A549 (cell line): ENCODE results near the gene DMBT1. TPM values are rescaled to one million over a fixed set of nuclear protein-coding genes. Genes with fewer than 3 reads are reported as not detected.

Source experiments
- ATAC-seq, 2 experiments: fragments of 200-7000 bp in 1 of 2; fragments of >200 bp in 1 of 2; cut with Nextera tagmentation in 1 of 2; cut with Tn5 transposase in 1 of 2; 3 replicates each; pipeline versions ENCODE4 v1.8.0 to v1.9.1; 2018 to 2020; ENCODE audit warnings: mild to moderate bottlenecking in 1 of 2, moderate library complexity in 1 of 2
- CTCF ChIA-PET: fragments of 300-600 bp; sonication (Branson Sonifier 250); formaldehyde crosslinking; extraction: SDS; loops from one replicate; lab custom pipeline; 2021; ENCODE audit warnings: antibody characterized with exemption, inconsistent platforms; lab: Yijun Ruan, JAX
- POLR2A ChIA-PET: fragments of 350-600 bp; formaldehyde crosslinking; extraction: SDS; loops from one replicate; lab custom pipeline; 2021; ENCODE audit warnings: antibody characterized with exemption, inconsistent platforms; lab: Yijun Ruan, JAX
- DNase-seq, 2 experiments: peaks; one replicate each; pipeline versions ENCODE4 v3.0.0 to v3.0.0-alpha.2; 2011 to 2016; ENCODE audit warnings: low read depth in 1 of 2, low spot score in 1 of 2
- FAIRE-seq: peaks from 2 replicates; lab custom pipeline; 2011; peaks lifted over from hg19 to GRCh38; lab: Jason Lieb, UNC
- H3K27ac ChIP-seq, 2 experiments: fragments of >200 bp; sonication (Bioruptor Twin); formaldehyde crosslinking; 3 replicates each; pipeline ENCODE4 v1.5.1; 2016 to 2017
- H3K4me1 ChIP-seq: fragments of >200 bp; sonication (Bioruptor Twin); formaldehyde crosslinking; 3 replicates; pipeline ENCODE4 v1.6.1; 2016
- H3K4me2 ChIP-seq: fragments of >200 bp; sonication (Bioruptor Twin); formaldehyde crosslinking; 3 replicates; pipeline ENCODE4 v1.6.1; 2016
- H3K4me3 ChIP-seq: fragments of >200 bp; sonication (Bioruptor Twin); formaldehyde crosslinking; 3 replicates; pipeline ENCODE4 v1.5.1; 2016
- H3K9me3 ChIP-seq: fragments of >200 bp; sonication (Bioruptor Twin); formaldehyde crosslinking; 3 replicates; pipeline ENCODE4 v1.6.1; 2016
- BHLHE40 ChIP-seq: IDR thresholded peaks from 2 replicates; pipeline ENCODE4 v1.6.1; 2012; ENCODE audit warnings: low read depth, low read length, inconsistent platforms
- CBX8 ChIP-seq: fragments of 200-600 bp; sonication (generic); IDR thresholded peaks from 2 replicates; pipeline ENCODE4 v1.6.1; 2016
- EHF ChIP-seq: fragments of 250-450 bp; sonication (Bioruptor Pico); IDR thresholded peaks from 2 replicates; pipeline ENCODE4 v1.5.0; 2020; ENCODE audit warnings: mild to moderate bottlenecking
- EHMT2 ChIP-seq: fragments of 200-600 bp; sonication (generic); IDR thresholded peaks from 2 replicates; pipeline ENCODE4 v1.6.1; 2016; ENCODE audit warnings: antibody characterized with exemption, low read depth, mild to moderate bottlenecking, moderate library complexity
- ESRRA ChIP-seq: fragments of 150-350 bp; IDR thresholded peaks from 2 replicates; pipeline ENCODE4 v1.6.1; 2014; ENCODE audit warnings: mild to moderate bottlenecking, low read length, borderline replicate concordance
- FOSB ChIP-seq: fragments of 250-450 bp; sonication (Bioruptor Pico); IDR thresholded peaks from 2 replicates; pipeline ENCODE4 v1.5.0; 2020; ENCODE audit warnings: mild to moderate bottlenecking, moderate library complexity
- FOSL2 ChIP-seq, 2 experiments: fragments of 450-650 bp in 1 of 2; fragments of >200 bp in 1 of 2; sonication (Bioruptor Twin) in 1 of 2; formaldehyde crosslinking; IDR thresholded peaks; 2 replicates each; pipeline versions ENCODE4 v1.5.0 to v1.6.1; 2016 to 2020; ENCODE audit warnings: mild to moderate bottlenecking in 1 of 2, moderate library complexity in 1 of 2
- HOXB5 ChIP-seq: fragments of 250-450 bp; sonication (Bioruptor Pico); IDR thresholded peaks from 2 replicates; pipeline ENCODE4 v1.5.0; 2020; ENCODE audit warnings: mild to moderate bottlenecking, moderate library complexity
- JUN ChIP-seq, 2 experiments: fragments of >200 bp; sonication (Bioruptor Twin); formaldehyde crosslinking; IDR thresholded peaks; 2 replicates in 1 of 2; 3 replicates in 1 of 2; pipeline ENCODE4 v1.6.1; 2016 to 2017
- KDM1A ChIP-seq: fragments of 200-600 bp; sonication (generic); IDR thresholded peaks from 2 replicates; pipeline ENCODE4 v1.6.1; 2016; ENCODE audit warnings: low read depth, mild to moderate bottlenecking
- KDM5A ChIP-seq: fragments of 200-600 bp; sonication (generic); IDR thresholded peaks from 2 replicates; pipeline ENCODE4 v1.6.1; 2016; ENCODE audit warnings: antibody characterized with exemption, mild to moderate bottlenecking
- POLR2A ChIP-seq: IDR thresholded peaks from 2 replicates; pipeline ENCODE4 v1.6.1; 2012; ENCODE audit warnings: mild to moderate bottlenecking, low read length
- RAD21 ChIP-seq, 2 experiments: fragments of >200 bp in 1 of 2; sonication (Bioruptor Twin) in 1 of 2; formaldehyde crosslinking in 1 of 2; IDR thresholded peaks in 1 of 2; conservative IDR thresholded peaks in 1 of 2; 2 replicates in 1 of 2; 3 replicates in 1 of 2; pipeline ENCODE4 v1.6.1; 2012 to 2018; ENCODE audit warnings: inconsistent platforms in 1 of 2
- RFX5 ChIP-seq: fragments of 450-650 bp; IDR thresholded peaks from 2 replicates; pipeline ENCODE4 v1.7.1; 2014; ENCODE audit warnings: antibody characterized with exemption, mild to moderate bottlenecking, moderate library complexity
- RNF2 ChIP-seq: fragments of 200-600 bp; sonication (generic); IDR thresholded peaks from 2 replicates; pipeline ENCODE4 v1.6.1; 2016; ENCODE audit warnings: low read depth, mild to moderate bottlenecking, antibody characterized with exemption, moderate library complexity, borderline replicate concordance
- SREBF2 ChIP-seq: fragments of 450-650 bp; IDR thresholded peaks from 2 replicates; pipeline ENCODE4 v1.6.1; 2014; ENCODE audit warnings: mild to moderate bottlenecking, moderate library complexity
- ZFP36 ChIP-seq: fragments of 450-650 bp; IDR thresholded peaks from 2 replicates; pipeline ENCODE4 v1.6.1; 2014; ENCODE audit warnings: borderline replicate concordance; ENCODE audit not compliant: partially characterized antibody
- ZSCAN20 ChIP-seq: fragments of 250-450 bp; sonication (Bioruptor Pico); IDR thresholded peaks from 2 replicates; pipeline ENCODE4 v1.8.0; 2022; ENCODE audit warnings: mild to moderate bottlenecking, moderate library complexity
- WGBS: methylation state at CpG from one replicate; pipeline ENCODE4 v1.1.6; 2017; ENCODE audit errors: missing lambda C conversion rate; 5-methylcytosine and 5-hydroxymethylcytosine counted together
- polyA plus RNA-seq, 4 experiments: library from polyadenylated mRNA; depleted of rRNA in 3 of 4; stranded (reverse); fragments of >200 nt; fragmentation: RNase III in 1 of 4; extraction: RNeasy Plus Mini Kit Qiagen cat#74134 plus additional on column Dnase treatment in 1 of 4; gene quantifications; 2 replicates in 3 of 4; 3 replicates in 1 of 4; pipeline ENCODE4 v1.2.3, GENCODE V29; 2011 to 2017
- TF ChIP-seq, protein P1 (sequence below): fragments of >200 bp; sonication (Bioruptor Twin); formaldehyde crosslinking; IDR thresholded peaks from 2 replicates; pipeline ENCODE4 v1.6.1; 2016
- TF ChIP-seq, protein P2 (sequence below): fragments of 250-450 bp; sonication (Bioruptor Pico); IDR thresholded peaks from 2 replicates; pipeline ENCODE4 v1.5.0; 2021; ENCODE audit warnings: mild to moderate bottlenecking, moderate library complexity, borderline replicate concordance
- TF ChIP-seq, protein P3 (sequence below): IDR thresholded peaks from 2 replicates; pipeline ENCODE4 v1.6.1; 2012
- TF ChIP-seq, protein P4 (sequence below): fragments of 450-650 bp; IDR thresholded peaks from 2 replicates; pipeline ENCODE4 v1.6.1; 2014; ENCODE audit warnings: antibody characterized with exemption

Gene DMBT1
- polyA plus RNA-seq, 2 of the 4 experiments (the other 2 are of a cell fraction) = 0.01 to 0.03 TPM

DNA sequence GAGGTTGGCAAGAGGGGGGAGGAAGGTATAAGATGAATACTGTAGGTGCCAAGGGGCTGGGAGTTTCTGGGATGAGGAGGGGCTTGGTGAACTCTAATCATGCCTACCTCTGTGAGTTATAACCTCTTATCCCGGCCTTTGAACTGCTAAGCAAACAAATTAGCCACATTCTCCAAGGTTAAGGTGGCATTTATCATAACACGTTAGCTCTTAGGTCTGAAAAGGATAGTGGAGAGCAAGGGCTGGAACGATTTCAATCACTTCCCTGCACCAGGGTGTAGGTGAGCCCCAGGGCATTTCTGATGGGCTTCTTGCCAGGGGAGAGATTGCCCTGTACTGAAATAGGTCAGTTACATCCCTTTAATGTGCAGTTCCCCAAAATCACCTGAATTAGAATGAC, 28.6 kb upstream of the DMBT1 start:
- Histone ChIP-seq H3K27ac (no peak overlapping the region), H3K4me3 (no peak overlapping the region), H3K9me3 (0 out of 3 replicates have a peak, but pooled peaks cover 4% of the 10 kb centered on the region), H3K4me2 (peak overlapping the region; percentile 21; the same call in 1 of the 3 replicates), H3K4me1 (peaks cover 7% of the 10 kb centered on the region; the same call in 1 of the 3 replicates)
- DNase-seq = no peak
- ChIA-PET POLR2A (no interaction called here), CTCF (no interaction called here)
- FAIRE-seq = no peak
- WGBS = 4% methylated on average over 3 of the region's 3 CpGs
- TF ChIP-seq RNF2 (no peak), RAD21 (conservative IDR thresholded peaks at IDR 0.05 in 1 of 2, IDR thresholded peaks at IDR 0.05 in 1 of 2) (no peak), ESRRA (no peak), JUN (IDR thresholded peaks at IDR 0.05) (no peak), KDM1A (no peak), FOSB (no peak)
- TF ChIP-seq, protein P1, sequence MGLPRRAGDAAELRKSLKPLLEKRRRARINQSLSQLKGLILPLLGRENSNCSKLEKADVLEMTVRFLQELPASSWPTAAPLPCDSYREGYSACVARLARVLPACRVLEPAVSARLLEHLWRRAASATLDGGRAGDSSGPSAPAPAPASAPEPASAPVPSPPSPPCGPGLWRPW = no peak
- TF ChIP-seq, protein P2, sequence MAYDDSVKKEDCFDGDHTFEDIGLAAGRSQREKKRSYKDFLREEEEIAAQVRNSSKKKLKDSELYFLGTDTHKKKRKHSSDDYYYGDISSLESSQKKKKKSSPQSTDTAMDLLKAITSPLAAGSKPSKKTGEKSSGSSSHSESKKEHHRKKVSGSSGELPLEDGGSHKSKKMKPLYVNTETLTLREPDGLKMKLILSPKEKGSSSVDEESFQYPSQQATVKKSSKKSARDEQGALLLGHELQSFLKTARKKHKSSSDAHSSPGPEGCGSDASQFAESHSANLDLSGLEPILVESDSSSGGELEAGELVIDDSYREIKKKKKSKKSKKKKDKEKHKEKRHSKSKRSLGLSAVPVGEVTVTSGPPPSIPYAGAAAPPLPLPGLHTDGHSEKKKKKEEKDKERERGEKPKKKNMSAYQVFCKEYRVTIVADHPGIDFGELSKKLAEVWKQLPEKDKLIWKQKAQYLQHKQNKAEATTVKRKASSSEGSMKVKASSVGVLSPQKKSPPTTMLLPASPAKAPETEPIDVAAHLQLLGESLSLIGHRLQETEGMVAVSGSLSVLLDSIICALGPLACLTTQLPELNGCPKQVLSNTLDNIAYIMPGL = no peak
- ATAC-seq = no peak

DNA sequence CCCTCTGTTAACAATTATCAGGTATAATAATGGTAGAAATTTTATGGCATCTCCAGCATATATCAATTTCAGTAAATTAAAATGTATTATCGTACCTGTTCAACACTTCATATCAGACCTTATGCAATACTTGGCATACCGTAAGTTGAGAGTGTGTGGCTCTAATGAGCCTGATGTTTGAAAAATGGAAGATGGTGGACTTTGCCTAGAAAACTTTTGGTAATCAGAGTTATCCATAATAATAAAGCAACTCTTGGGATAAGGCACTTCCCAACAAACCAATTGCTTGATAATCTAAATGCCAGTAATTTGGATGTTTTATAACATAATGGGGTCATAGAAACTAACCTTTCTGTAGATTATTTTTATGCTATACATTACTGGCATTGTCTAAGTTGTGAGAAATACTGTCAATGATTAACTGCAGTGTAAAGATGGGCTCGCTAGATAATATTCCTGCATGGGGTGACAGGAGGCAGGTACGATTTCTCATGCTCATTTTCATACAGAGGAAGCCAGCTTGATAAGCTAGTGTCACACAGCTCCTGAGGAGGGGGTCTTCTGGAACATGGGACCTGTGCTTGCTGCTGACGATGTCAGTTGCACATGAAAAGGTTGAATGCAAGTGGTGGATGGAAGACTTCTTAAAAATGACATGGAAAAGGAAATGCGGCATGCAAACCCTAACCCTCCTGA, 27.8 kb upstream of the DMBT1 start:
- 35% methylated on average over 6 of the region's 6 CpGs for WGBS
- FAIRE-seq (no peak), ATAC-seq (no peak), DNase-seq (no peak)
- H3K4me2 ChIP-seq = no peak overlapping the region
- H3K27ac ChIP-seq = no peak overlapping the region
- no peak for TF ChIP-seq CBX8
- TF ChIP-seq SREBF2 = no peak
- TF ChIP-seq, all 56 proteins: peak for 0
- Histone ChIP-seq H3K9me3 (peaks cover 9% of the 10 kb centered on the region; the same call in 2 of the 3 replicates), H3K4me3 (no peak overlapping the region), H3K4me1 (peaks cover 7% of the 10 kb centered on the region; the same call in 1 of the 3 replicates)
- ChIA-PET CTCF (interaction anchor here (1.0 kb wide), 1 partner anchor 33 kb away, joined by 4 read pairs; no protein-coding TSS in a partner anchor), POLR2A (interaction anchor here (0.6 kb wide), 1 partner anchor 20 kb away, joined by 3 read pairs; no protein-coding TSS in a partner anchor)

DNA sequence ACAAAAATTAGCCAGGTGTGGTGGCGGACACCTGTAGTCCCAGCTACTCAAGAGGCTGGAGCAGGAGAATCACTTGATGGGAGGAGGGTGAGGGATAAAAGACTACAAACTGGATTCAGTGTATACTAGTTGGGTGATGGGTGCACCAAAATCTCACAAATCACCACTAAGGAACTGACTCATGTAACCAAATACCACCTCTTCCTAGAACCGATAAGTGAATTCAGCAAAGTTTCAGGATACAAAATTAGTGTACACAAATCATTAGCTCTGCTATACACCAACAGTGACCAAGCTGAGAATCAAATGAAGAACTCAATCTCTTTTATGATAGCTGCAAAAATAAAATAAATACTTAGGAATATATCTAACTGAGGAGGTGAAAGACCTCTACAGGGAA, 23.0 kb upstream of the DMBT1 start:
- Histone ChIP-seq H3K9me3 (peaks cover 10% of the 10 kb centered on the region; the same call in 2 of the 3 replicates), H3K27ac (no peak overlapping the region)
- no peak for FAIRE-seq
- no peak for ATAC-seq
- POLR2A ChIA-PET = no interaction called here
- no peak for DNase-seq
- CTCF ChIA-PET = interaction anchor here (1.1 to 1.9 kb wide), 3 partner anchors 28 to 239 kb away, joined by 3 to 6 read pairs (median 3); no protein-coding TSS in a partner anchor
- TF ChIP-seq HOXB5 (CRISPR knock-in tag) (no peak), ZSCAN20 (no peak), EHF (CRISPR knock-in tag) (no peak), RFX5 (no peak), BHLHE40 (no peak), FOSL2 (IDR thresholded peaks at IDR 0.05) (no peak), FOSL2 (CRISPR knock-in tag; IDR thresholded peaks at IDR 0.05) (no peak), EHMT2 (no peak), POLR2A (no peak), ZFP36 (no peak), KDM5A (no peak)
- TF ChIP-seq, protein P3, sequence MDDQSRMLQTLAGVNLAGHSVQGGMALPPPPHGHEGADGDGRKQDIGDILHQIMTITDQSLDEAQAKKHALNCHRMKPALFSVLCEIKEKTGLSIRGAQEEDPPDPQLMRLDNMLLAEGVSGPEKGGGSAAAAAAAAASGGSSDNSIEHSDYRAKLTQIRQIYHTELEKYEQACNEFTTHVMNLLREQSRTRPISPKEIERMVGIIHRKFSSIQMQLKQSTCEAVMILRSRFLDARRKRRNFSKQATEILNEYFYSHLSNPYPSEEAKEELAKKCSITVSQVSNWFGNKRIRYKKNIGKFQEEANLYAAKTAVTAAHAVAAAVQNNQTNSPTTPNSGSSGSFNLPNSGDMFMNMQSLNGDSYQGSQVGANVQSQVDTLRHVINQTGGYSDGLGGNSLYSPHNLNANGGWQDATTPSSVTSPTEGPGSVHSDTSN = no peak
- TF ChIP-seq, protein P4, sequence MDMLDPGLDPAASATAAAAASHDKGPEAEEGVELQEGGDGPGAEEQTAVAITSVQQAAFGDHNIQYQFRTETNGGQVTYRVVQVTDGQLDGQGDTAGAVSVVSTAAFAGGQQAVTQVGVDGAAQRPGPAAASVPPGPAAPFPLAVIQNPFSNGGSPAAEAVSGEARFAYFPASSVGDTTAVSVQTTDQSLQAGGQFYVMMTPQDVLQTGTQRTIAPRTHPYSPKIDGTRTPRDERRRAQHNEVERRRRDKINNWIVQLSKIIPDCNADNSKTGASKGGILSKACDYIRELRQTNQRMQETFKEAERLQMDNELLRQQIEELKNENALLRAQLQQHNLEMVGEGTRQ = no peak
- TF ChIP-seq, protein P2 = no peak
- TF ChIP-seq, all 56 proteins: peak for 0
- Histone ChIP-seq H3K4me1 (peaks cover 8% of the 10 kb centered on the region; the same call in 2 of the 3 replicates), H3K4me3 (no peak overlapping the region), H3K4me2 (no peak overlapping the region)
- 63% methylated on average over 2 of the region's 2 CpGs for WGBS
